Renal cortex interstitium (tissue), 11 donors: ENCODE measurements around the gene MRGPRD. TPM values are rescaled to one million over a fixed set of nuclear protein-coding genes. Genes with fewer than 3 reads are reported as not detected.

ENCODE experiments used
- DNase-seq, 11 donors: peaks; one replicate each; pipeline ENCODE4 v3.0.0-alpha.2; 2013; ENCODE audit warnings: low read depth in 9 of 11, low spot score in 4 of 11; ENCODE audit errors: extremely low read depth in 1 of 11
- polyA plus RNA-seq, 3 donors: library from polyadenylated mRNA; unstranded; fragments of 120-200 nt; gene quantifications; one replicate each; pipeline ENCODE4 v1.2.1, GENCODE V29; 2013; ENCODE audit not compliant: insufficient read length in 3 of 3

The MRGPRD gene
- polyA plus RNA-seq, 3 donors: not detected

- no peak for DNase-seq
These were observed 42.7 kb downstream of the MRGPRD start for GRCh38 chr11:68938088-68938487.

DNA sequence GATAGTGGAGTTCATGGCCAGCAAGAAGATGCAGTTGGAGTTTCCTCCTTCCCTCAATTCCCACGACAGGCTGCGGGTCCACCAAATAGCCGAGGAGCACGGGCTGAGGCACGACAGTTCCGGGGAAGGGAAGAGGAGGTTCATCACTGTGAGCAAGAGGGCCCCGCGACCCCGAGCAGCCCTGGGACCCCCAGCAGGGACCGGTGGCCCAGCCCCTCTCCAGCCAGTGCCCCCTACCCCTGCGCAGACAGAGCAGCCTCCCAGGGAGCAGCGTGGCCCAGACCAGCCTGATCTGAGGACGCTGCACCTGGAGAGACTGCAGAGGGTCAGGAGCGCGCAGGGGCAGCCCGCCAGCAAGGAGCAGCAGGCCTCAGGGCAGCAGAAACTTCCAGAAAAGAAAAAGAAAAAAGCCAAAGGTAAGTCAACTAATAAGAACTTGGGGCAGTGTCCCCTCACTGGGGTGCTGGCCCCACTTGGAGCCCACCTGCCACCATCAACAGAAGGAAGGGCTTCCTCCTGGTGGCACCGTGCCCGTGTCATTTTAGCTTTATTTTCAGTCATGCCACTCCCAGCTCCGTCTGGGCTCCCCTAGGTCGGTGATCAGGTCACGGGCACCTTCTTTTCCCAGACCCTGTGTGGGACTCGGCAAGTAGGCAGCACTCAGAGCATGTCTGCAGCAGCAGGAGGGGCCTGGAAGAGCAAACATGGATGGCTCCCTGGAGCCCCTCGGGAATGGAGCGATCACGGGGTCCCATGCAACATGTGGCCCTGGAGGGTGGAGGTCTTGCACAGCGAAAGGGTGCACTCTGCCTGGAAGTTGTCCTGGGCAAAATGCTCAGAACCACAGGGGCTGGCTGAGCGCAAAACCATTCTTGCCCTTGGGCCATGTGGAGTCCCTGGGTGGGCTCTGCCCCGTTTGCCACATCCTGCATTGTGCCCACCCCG is 43.8 kb downstream of the MRGPRD start:
- DNase-seq: no peak

DNA sequence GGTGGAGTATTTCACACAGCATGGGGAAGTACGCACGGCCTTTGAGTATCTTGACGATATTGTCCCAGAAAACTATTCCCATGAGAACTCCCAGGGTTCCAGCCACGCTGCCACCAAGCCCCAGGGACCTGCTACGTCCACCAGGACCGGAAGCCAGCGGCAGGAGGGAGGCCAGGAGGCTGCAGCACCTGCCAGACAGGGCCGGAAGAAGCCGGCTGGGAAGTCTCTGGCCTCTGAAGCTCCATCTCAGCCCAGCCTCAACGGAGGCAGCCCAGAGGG is 44.5 kb downstream of the MRGPRD start:
- no peak for DNase-seq

- no peak for DNase-seq
These were observed 45.0 kb downstream of the MRGPRD start for GRCh38 chr11:68935516-68936357.

- DNase-seq: no peak
These were observed 45.7 kb downstream of the MRGPRD start for GRCh38 chr11:68935066-68935465.

DNA sequence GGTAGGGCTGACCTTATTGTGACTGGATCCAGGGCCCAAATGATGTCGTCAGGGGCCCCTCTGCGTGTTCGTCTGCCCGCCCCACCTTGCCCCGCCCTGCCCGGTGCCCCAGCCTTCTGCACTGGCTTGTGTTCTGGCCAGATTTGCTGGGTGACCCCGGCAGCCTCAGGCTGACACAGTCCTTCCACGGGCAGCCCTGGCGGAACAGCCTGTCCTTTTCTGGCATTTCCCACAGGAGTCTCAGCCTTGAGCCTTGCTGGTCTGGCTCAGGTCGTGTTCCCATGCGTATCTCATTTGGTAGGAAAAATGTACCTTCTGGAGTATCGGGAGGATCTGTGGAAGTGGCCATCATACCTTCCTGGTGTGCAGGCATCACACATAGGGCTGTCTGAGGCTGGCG is 46.1 kb downstream of the MRGPRD start:
- no peak for DNase-seq

DNA sequence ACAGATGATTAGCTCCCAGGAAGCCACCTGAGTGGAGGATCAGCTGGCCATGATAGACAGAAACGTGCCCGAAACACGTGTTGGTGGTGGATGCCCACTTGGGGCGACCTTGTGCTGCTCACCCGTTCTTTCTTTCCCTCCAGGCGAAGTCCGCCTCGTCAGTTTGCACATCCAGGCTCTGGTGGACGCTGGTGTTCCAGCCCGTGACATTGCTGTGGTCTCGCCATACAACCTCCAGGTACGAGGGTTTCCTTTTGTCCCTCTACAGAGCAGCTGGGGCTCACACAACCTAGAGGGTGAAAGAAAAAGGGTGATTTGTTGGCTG is 46.5 kb downstream of the MRGPRD start:
- DNase-seq: no peak

- no peak for DNase-seq
These were observed 47.0 kb downstream of the MRGPRD start for GRCh38 chr11:68933605-68934320.

DNA sequence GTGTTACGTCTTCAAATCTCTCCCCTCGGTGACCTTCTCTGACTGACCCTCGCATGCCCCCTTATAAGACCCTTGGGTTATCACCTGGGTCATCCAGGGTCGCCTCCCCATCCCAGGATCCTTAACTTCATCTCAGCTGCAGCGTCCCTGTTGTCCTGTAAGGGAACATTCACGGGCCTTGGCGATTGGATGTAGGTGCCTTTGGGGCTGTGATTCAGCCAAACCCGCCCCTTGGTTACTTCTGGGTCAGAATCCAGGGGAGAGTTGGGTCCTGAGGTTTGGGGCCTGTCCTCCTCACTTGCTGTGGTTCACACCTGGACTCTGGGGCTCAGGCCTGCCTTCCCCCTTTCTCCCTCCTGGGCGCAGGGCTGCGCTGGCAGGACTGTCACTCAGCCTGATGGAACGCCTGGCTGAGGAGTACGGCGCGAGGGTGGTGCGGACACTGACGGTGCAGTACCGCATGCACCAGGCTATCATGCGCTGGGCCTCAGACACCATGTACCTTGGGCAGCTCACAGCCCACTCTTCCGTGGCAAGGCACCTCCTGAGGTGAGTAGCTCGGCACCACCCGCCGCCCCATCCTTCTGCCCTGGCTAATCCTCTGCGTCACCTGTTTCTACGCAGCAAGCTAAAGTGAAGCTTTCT is 47.7 kb downstream of the MRGPRD start:
- no peak for DNase-seq

- no peak for DNase-seq
These were observed 48.4 kb downstream of the MRGPRD start for GRCh38 chr11:68932358-68932757.

GRCh38 chr11:68931911-68932310 is 48.9 kb downstream of the MRGPRD start:
- no peak for DNase-seq

- DNase-seq: no peak
These were observed 49.6 kb downstream of the MRGPRD start for GRCh38 chr11:68930991-68931855.

Other genes starting within 250 kb of the MRGPRD start
- 10 to 100 TPM; 15.9 to 18.3 (median 17.5) TPM for gene TESMIN, start 229.5 kb downstream of the MRGPRD start, polyA plus RNA-seq
- 10 to 100 TPM; 26.3 to 36.4 (median 31.3) TPM for gene CPT1A, start 139.1 kb downstream of the MRGPRD start, polyA plus RNA-seq
- 10 to 100 TPM; 78.5 to 84.5 (median 82.6) TPM for gene MRPL21, start 77.2 kb downstream of the MRGPRD start, polyA plus RNA-seq
- 10 to 100 TPM; 15.0 to 19.5 (median 15.5) TPM for gene IGHMBP2, start 77.1 kb downstream of the MRGPRD start, polyA plus RNA-seq
- 10 to 100 TPM; 17.2 to 26.1 (median 23.7) TPM for gene MRGPRF, start 32.3 kb upstream of the MRGPRD start, polyA plus RNA-seq
- 10 to 100 TPM; 13.4 to 21.5 (median 15.1) TPM for gene TPCN2, start 67.9 kb upstream of the MRGPRD start, polyA plus RNA-seq
- 1 to 10 TPM in 1 of 3 donors, under 1 TPM in 2; 0.51 to 1.4 (median 0.60) TPM for gene SMIM38, start 174.9 kb upstream of the MRGPRD start, polyA plus RNA-seq